C4-2B (cell line): Measurements from ENCODE around the gene REEP3.

ENCODE experiments used
- CTCF ChIP-seq: fragments of 450-650 bp; conservative IDR thresholded peaks from 2 replicates; pipeline ENCODE4 v1.5.1; 2017; ENCODE audit warnings: mild to moderate bottlenecking
- ZFX ChIP-seq: fragments of 450-650 bp; IDR thresholded peaks from 2 replicates; pipeline ENCODE4 v1.6.1; 2017

GRCh38 chr10:63498665-63499064 lies 22.5 kb upstream of the REEP3 start:
- no peak for TF ChIP-seq CTCF
- no peak for TF ChIP-seq ZFX
